Astrocyte of the spinal cord (primary cell): ENCODE results near the gene ABCC3.

Source experiments
- DNase-seq: peaks from one replicate; pipeline ENCODE4 v3.0.0; 2011; ENCODE audit warnings: low read depth, low spot score
- H3K4me3 ChIP-seq: 2 replicates; pipeline ENCODE4 v1.5.1; 2011; ENCODE audit warnings: low read depth, mild to moderate bottlenecking, low read length, moderate library complexity
- in situ Hi-C: cut with HindIII; loops from 2 replicates; pipeline ENCODE4 v1.10.0; 2017; ENCODE audit warnings: low sequenced_read_pairs
- TF ChIP-seq, protein P1 (sequence below): IDR thresholded peaks from 2 replicates; pipeline ENCODE4 v1.5.1; 2012; ENCODE audit warnings: low read depth, mild to moderate bottlenecking, low read length, inconsistent platforms

Gene ABCC3

DNA sequence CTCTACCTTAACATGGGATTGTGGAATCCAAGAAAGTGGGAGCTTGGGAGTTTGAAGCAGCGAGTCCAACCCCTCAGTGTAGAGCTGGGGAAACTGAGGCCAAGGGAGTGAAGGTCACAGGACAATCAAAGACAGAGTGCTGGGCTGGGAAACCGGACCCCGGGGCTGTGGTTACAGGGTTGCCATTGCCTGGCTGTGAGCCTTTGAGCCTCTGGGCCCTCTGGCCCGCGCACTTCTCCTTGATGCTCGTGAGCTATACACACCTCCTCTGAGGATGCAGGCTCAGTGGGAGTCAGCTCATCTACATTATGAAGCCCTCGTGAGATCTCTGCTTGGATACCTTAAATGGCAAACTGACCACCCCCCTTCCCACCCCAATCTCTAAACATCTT lies 2.1 kb downstream of the ABCC3 start:
- TF ChIP-seq, protein P1, sequence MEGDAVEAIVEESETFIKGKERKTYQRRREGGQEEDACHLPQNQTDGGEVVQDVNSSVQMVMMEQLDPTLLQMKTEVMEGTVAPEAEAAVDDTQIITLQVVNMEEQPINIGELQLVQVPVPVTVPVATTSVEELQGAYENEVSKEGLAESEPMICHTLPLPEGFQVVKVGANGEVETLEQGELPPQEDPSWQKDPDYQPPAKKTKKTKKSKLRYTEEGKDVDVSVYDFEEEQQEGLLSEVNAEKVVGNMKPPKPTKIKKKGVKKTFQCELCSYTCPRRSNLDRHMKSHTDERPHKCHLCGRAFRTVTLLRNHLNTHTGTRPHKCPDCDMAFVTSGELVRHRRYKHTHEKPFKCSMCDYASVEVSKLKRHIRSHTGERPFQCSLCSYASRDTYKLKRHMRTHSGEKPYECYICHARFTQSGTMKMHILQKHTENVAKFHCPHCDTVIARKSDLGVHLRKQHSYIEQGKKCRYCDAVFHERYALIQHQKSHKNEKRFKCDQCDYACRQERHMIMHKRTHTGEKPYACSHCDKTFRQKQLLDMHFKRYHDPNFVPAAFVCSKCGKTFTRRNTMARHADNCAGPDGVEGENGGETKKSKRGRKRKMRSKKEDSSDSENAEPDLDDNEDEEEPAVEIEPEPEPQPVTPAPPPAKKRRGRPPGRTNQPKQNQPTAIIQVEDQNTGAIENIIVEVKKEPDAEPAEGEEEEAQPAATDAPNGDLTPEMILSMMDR: no peak
- no peak overlapping the region for H3K4me3 ChIP-seq
- in situ Hi-C loops: no loop called here
- DNase-seq: no peak

DNA sequence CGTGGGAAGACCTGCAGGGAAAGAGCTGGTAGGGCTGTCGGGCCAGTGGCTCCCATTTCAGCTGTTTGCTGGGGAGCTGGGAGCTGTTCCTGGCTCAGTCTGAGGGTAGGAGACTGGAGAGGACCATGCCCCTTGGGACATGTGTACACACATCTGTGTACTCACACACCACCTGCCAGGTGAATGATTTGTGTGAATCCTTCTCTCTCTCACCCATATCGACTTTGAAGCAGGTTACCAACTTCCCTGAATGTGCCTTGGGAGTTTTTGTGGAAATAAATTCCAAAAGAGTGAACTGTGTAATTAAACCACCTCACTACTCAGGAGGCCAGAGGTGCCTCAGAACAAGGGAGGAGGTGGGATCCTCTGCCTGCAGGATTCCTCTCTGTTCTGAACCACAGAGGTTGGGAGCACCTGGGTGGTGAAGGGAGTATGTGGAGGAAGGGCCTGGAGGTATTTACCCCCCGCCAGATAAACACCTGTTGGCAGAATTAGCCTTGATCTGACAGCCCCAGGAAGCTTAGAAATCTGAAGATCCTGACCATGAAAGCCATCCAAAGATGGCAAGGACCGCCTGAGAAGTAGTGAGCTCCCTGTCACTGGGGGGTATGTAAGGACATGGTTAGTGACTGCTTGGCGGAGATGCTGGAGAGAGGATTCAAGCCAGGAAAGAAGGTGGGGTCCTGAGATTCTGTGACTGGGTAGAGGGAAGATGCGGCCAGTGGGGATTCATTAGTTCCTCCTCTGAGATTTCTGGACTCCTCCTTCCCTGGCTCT lies 3.3 kb downstream of the ABCC3 start:
- in situ Hi-C loops: no loop called here
- DNase-seq: no peak
- TF ChIP-seq, protein P1: no peak
- H3K4me3 ChIP-seq: no peak overlapping the region

GRCh38 chr17:50638606-50638965 lies 3.9 kb downstream of the ABCC3 start:
- TF ChIP-seq, protein P1: no peak
- H3K4me3 ChIP-seq: no peak overlapping the region
- in situ Hi-C loops: no loop called here
- no peak for DNase-seq

DNA sequence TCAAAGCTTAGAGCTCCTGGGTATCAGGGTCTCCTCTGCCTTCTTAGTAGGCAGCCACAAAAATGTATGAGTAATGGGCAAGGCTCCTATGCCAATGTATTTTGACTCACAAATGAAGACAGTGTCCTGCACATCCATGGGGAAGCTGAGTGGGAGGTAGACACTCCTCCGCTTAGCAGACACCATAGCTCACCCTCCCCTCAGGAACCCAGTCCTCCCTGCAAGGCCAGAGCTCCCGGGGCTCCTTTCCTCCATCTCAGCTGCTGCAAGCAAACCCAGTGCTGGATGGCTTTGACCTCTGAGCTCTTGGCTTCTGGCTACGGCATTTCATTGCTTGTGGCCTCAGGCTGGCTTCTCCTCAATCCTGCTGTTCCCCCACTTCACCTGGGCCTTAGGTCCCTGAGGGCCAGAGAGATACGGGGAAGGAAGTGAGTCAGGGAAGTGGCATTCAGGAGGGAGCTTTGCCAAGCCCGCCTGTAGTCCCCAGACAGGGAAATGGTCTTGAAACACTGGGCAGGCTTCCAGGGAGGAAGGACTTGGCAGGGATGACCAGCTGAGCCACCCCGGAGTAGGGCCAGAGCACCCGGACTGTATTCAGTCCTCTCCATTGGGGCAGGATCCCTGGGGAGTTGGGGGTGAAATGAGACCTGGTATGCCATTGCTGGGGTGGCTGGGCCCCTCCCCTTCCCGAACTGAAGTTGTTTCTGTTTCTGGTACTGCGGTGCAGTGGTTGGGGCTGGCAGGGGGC lies 4.5 kb downstream of the ABCC3 start:
- peak; percentile 96 for DNase-seq
- TF ChIP-seq, protein P1: no peak
- in situ Hi-C loops: no loop called here
- H3K4me3 ChIP-seq: no peak overlapping the region

DNA sequence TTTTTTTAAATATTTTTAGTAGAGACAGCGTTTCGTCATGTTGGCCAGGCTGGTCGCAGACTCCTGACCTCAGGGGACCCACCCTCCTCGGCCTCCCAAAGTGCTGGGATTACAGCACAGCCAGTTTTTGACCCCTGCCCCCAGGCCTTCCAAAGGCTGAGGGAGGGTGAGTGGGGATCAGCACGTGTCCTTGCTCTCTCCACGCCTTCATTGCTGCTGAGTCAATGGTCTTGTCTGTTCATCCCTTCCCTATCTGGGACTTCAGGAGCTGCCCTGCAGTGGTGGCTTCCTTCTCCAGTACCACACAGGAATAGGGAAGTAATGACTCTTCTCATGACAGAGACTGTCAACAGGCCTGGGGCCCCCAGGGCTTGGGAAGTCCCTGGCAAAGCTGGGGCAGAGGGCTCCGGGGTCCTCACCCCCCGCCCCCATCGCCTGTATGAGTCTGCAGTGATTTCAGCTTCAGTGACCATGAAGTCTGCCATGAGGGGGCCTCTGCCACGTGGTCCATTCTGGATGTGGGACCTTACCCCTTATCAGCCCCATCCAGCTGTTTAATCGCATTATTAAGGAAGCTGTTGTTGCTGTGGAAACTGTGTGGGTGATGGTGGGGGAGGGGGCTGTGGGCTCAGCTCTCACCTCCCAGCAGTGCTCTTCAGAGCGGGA lies 6.1 kb downstream of the ABCC3 start:
- in situ Hi-C loops: no loop called here
- TF ChIP-seq, protein P1: no peak
- no peak for DNase-seq
- no peak overlapping the region for H3K4me3 ChIP-seq

DNA sequence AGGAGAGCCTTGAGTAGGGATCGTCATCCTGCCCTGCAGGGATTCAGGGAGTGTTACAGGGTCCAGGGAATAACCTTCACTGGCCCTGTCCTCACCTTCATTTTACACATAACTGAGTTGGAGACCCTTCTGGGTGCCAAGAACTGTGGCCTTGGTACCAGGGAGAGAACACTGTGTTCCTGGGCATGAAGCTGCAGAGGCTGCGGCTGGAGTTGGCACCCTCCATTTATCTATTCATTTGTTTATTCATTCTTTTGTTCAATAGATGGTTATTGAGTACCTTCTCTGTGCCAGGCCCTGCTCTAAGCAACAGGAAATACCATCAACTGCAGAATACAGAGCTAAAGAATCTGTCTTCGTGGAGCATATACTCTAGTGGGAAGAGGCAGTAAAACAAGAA lies 6.7 kb downstream of the ABCC3 start:
- in situ Hi-C loops: no loop called here
- no peak for DNase-seq
- TF ChIP-seq, protein P1: no peak
- no peak overlapping the region for H3K4me3 ChIP-seq
